ENCODE results near the gene ANKRD61.
A peak's percentile ranks its signal among the peaks of the same experiment; 100 is the strongest.
"Not testable (repeated sequence)": the region's sequence is repeated elsewhere in the genome, so short reads cannot be mapped to it uniquely, and the experiment has no call there.

The ANKRD61 gene

GRCh38 chr7:6032641-6033040 is 1.5 kb downstream of the ANKRD61 start:
- TF ChIP-seq, protein P1, sequence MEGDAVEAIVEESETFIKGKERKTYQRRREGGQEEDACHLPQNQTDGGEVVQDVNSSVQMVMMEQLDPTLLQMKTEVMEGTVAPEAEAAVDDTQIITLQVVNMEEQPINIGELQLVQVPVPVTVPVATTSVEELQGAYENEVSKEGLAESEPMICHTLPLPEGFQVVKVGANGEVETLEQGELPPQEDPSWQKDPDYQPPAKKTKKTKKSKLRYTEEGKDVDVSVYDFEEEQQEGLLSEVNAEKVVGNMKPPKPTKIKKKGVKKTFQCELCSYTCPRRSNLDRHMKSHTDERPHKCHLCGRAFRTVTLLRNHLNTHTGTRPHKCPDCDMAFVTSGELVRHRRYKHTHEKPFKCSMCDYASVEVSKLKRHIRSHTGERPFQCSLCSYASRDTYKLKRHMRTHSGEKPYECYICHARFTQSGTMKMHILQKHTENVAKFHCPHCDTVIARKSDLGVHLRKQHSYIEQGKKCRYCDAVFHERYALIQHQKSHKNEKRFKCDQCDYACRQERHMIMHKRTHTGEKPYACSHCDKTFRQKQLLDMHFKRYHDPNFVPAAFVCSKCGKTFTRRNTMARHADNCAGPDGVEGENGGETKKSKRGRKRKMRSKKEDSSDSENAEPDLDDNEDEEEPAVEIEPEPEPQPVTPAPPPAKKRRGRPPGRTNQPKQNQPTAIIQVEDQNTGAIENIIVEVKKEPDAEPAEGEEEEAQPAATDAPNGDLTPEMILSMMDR (IDR thresholded peaks at IDR 0.05; ENCODE audit: insufficient read depth, low read depth, low read length, missing control alignments) = no peak
- DNase-seq (ENCODE audit: low read depth) = no peak
- H3K4me3 ChIP-seq (ENCODE audit: low read depth, low read length) = no peak overlapping the region

DNA sequence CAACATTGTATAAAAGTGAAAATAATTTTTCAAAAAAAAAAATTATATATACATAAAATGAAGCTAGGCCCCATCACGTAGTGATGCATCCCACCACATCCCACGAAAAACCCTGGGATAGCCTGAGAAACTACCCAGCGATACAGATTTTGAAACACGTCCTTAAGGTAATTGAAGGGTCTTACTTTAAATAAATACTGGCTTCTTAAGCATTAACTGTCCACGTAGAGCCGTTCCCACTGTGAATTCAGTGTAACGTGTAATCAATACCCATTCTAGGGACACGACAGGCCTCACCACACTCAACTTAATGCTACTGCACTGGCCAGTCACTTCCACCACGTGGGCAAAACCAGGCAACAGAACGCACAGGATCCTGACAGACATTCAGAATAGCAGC is 4.0 kb downstream of the ANKRD61 start:
- no peak for DNase-seq (ENCODE audit: low read depth)
- no peak overlapping the region for H3K4me3 ChIP-seq (ENCODE audit: low read depth, low read length)
- TF ChIP-seq, protein P1 (IDR thresholded peaks at IDR 0.05; ENCODE audit: insufficient read depth, low read depth, low read length, missing control alignments) = no peak

GRCh38 chr7:6035686-6036085 is 4.5 kb downstream of the ANKRD61 start:
- no peak for DNase-seq (ENCODE audit: low read depth)
- TF ChIP-seq, protein P1 (IDR thresholded peaks at IDR 0.05; ENCODE audit: insufficient read depth, low read depth, low read length, missing control alignments) = no peak
- H3K4me3 ChIP-seq (ENCODE audit: low read depth, low read length) = no peak overlapping the region

- TF ChIP-seq, protein P1 (IDR thresholded peaks at IDR 0.05; ENCODE audit: insufficient read depth, low read depth, low read length, missing control alignments) = no peak
- no peak overlapping the region for H3K4me3 ChIP-seq (ENCODE audit: low read depth, low read length)
- DNase-seq (ENCODE audit: low read depth) = no peak
Measured at GRCh38 chr7:6049780-6050179, 18.6 kb downstream of the ANKRD61 start.

GRCh38 chr7:6051185-6051584 is 20.0 kb downstream of the ANKRD61 start:
- not testable (repeated sequence) for H3K4me3 ChIP-seq (ENCODE audit: low read depth, low read length); DNase-seq (ENCODE audit: low read depth)

- H3K4me3 ChIP-seq (ENCODE audit: low read depth, low read length) = no peak overlapping the region
- TF ChIP-seq, protein P1 (IDR thresholded peaks at IDR 0.05; ENCODE audit: insufficient read depth, low read depth, low read length, missing control alignments) = no peak
- no peak for DNase-seq (ENCODE audit: low read depth)
Measured at GRCh38 chr7:6056616-6057015, 25.4 kb downstream of the ANKRD61 start.

DNA sequence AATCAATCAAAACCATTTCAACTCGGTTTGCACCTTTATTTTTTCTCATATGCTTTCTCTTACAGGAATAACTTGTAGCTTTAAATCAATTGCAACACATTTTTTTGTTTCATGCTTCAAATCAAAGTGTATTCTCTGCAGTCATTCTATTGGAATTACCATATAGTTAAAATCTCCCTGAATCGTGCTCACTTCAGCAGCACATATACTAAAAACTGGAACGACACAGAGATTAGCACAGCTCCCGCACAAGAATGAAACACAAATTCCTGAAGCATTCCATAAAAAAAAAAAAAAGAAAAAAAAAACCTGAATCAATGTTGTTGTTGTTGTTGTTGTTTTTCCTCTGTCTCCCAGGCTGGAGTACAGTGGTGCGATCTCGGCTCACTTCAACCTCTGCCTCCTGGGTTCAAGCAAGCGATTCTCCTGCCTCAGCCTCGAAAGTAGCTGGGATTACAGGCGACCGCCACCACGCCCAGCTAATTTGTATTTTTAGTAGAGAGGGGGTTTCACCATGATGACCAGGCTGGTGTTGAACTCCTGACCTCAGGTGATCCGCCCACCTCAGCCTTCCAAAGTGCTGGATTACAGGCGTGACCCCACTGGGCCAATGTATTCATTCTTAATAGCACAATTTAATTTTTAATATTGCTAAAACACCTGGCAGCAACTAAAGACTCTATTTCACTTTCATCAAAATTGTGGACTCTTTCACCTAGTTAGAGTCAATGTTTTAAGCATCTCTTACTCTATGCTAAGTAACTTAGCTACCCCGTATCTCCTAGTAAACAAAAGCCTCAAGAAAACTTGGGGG is 26.3 kb downstream of the ANKRD61 start:
- peak overlapping the region; percentile 83 for H3K4me3 ChIP-seq (ENCODE audit: low read depth, low read length)
- DNase-seq (ENCODE audit: low read depth) = peak; percentile 10

DNA sequence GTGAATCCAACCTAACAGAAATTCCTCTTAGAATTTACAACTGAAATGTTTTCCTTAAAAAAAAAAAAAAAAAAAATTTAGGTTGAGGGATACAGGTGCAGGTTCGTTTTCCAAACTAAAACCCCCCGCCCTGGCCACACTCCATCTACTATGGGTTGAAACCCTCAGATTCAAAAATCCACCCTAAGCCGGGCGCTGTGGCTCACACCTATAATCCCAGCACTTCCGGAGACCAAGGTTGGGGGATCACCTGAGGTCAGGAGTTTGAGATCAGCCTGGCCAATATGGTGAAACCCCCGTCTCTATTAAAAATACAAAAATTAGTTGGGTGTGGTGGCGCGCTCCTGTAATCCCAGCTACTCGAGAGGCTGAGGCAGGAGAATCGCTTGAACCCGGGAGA is 28.8 kb downstream of the ANKRD61 start:
- H3K4me3 ChIP-seq (ENCODE audit: low read depth, low read length); DNase-seq (ENCODE audit: low read depth): not testable (repeated sequence)

More for the DNA sequence above, 26.3 kb downstream of the ANKRD61 start:
- TF ChIP-seq, protein P1 (IDR thresholded peaks at IDR 0.05; ENCODE audit: insufficient read depth, low read depth, low read length, missing control alignments) = no peak
